GM21447 (cell line): Measurements from ENCODE around the gene RRP15.
A peak's percentile ranks its signal among the peaks of the same experiment; 100 is the strongest.
"Not testable (repeated sequence)": the region's sequence is repeated elsewhere in the genome, so short reads cannot be mapped to it uniquely, and the experiment has no call there.

Experiments used
- ATAC-seq: cut with Tn5 transposase; IDR thresholded peaks from one replicate; pipeline ENCODE4 v1.9.1; 2021; ENCODE audit not compliant: unreplicated experiment

The RRP15 gene

DNA sequence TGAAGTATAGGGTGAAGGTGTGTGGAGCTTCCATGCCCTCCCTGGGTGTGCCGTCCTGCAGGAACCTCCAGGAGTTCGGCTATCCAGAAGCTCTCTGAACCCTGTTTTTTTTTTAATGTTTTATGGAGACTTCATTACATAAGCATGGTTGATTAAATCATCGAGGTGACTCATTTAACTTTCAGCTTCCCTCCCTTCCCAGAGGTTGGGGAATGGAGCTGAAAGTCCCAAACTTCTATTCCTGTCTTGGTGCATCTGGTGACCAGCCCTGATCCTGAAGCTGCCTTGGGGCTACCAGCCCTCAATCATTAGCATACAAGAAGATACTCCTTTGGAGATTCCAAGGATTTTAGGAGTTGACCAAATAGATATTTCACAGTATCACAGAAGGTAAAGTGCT, 9.5 kb downstream of the RRP15 start:
- no peak for ATAC-seq

DNA sequence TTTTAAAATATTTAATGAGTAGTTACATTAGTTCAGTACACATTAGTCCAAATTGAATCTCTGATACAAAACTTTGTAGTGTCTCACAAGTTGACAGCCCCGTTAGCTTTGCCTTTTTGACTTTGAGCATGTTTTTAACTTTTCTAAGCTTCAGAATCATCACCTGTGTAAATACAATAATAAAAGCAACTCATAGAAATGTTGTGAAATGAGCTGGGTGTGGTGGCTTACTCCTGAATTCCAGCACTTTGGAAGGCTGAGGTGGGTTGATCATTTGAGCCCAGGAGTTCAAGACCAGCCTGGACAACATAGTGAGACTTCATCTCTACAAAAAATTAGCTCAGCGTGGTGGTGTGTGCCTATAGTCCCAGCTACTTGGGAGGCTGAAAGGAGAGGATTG, 11.1 kb downstream of the RRP15 start:
- ATAC-seq, result no peak

DNA sequence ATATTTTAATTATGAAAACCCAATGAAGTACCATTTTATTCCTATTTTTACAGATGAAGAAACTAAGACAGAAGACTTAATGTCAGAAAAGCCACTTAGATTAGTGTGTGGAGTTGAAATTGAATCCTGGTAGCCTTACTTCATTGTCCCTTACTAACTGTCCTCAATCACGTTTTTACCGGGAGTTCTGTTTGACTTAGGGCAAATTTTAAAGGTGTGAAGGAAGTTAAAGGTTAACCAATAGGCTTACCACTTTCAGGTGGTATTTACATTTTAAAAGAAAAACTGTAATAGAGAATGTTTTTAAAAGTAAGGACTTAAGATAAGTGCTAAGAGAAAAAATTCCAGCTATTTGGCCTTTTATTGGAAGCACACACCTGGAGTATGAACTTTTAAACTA, 12.4 kb downstream of the RRP15 start:
- ATAC-seq, result no peak

DNA sequence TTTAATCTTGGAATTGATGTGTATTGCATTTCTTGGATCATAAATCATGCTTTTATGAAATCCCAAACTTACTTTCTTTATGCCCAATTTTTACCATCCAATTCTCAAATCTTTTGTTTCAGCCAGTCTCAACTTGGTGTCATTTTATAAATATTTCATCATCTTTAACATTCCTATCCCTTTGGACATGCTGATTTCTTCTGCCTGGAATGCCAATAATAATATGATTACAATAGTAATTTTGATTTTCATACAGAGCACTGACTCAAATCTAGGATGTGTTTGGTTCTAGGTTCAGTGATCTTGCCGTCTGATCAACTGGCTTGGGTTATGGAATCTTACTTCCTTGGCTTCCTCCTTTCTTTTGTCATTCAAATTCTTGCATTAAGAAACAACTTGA, 12.8 kb downstream of the RRP15 start:
- no peak for ATAC-seq

DNA sequence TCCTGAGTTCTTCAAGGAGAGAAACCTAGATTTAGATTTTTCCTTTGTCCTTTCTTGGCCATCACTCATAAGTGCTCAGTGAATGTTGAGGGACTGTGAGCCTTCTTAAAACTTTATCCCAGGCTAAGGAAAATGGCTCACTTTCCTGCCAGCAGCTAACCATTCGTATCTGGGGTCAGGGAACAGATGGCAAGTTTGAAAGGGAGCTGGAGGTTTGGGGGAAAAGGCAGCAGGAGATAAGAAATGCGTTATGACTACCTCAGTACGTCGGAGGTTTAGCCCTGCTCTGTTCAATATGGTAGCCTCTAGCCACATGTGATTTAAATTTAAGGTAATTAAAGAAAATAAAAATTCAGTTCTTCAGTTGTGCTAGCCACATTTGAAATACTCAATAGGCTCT, 13.3 kb downstream of the RRP15 start:
- no peak for ATAC-seq

DNA sequence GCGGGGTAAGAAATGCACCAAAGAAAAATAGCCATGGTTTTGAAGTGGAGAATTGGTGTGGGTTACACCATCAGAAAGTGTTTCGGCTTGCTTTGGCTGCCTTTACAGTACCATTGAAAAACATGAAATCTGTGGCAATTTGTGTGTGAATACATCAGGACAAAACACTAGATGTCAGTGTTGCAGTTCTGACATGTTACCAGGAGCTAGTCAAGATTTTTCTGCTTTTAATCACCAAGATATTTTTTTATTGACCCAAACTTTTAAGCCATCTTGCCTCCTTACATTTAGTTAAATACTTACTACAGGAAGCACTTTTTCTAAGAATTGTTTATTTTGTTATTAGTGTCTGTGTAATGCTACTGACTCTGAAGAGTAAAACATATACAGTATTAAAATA, 14.3 kb downstream of the RRP15 start:
- ATAC-seq, result no peak

DNA sequence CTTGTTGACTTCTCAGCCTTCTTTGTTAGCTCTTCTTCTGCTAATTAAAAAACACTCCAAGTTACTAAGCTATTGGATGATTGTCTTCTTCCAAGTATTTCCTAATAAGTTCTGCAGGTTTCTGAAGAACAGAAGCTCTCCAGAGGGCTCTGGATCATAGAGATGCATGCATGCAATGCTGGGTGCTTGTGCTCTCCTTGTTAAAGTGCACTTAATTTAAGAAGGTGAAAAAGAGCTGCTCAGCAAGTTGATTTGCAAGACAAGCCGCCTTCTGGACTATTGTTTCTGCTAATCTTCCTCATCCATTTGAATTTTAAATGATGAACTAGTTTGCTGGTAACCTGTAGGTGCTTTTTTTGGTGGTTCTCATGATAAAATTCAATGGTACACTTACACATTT, 16.1 kb downstream of the RRP15 start:
- ATAC-seq, result no peak

DNA sequence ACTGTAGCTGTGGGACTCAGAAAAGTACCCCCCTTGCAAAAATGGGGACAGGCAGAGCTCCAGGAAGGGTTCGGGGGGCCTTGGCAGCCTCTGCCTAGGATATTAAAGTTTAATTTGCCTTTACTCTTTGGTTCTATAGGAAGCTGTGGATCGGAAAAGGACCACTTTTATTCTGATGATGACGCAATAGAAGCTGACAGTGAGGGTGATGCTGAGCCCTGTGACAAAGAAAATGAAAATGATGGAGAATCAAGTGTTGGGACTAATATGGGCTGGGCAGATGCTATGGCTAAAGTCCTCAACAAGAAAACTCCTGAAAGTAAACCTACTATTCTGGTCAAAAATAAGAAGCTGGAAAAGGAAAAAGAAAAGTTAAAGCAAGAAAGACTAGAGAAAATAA, 17.1 kb downstream of the RRP15 start:
- ATAC-seq, result no peak

DNA sequence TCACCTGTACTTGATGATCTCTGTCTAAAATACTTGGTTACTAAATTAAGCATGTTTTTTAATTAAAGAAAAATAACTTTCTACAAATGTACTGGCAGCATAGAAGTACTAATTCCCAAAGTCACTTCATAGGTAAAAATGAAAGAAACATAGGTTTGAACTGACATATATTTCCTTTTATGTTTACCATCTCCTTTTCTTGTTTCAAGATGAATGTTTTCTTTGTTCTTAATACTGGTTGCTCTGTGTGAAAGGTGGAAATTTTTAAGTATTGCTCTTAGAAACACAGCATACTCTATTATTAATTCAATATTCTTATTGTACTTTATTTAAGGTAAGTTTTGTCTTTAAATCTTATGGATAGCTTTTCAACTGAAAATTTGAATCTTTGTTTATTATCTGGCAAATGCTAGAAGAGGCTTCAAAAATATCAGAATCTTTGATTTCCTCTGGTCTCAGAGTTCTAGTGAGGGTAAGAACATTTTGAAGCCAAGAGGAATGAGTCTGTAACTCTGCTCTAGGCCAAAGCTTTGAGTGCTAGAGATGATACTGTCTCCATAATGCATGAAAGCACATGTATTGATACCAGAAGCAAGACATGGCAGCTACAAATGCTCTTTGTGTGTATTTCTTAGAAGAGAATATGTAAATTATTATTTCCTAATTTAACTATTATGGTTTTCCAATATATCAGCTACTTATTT, 18.2 kb downstream of the RRP15 start:
- ATAC-seq, result no peak

DNA sequence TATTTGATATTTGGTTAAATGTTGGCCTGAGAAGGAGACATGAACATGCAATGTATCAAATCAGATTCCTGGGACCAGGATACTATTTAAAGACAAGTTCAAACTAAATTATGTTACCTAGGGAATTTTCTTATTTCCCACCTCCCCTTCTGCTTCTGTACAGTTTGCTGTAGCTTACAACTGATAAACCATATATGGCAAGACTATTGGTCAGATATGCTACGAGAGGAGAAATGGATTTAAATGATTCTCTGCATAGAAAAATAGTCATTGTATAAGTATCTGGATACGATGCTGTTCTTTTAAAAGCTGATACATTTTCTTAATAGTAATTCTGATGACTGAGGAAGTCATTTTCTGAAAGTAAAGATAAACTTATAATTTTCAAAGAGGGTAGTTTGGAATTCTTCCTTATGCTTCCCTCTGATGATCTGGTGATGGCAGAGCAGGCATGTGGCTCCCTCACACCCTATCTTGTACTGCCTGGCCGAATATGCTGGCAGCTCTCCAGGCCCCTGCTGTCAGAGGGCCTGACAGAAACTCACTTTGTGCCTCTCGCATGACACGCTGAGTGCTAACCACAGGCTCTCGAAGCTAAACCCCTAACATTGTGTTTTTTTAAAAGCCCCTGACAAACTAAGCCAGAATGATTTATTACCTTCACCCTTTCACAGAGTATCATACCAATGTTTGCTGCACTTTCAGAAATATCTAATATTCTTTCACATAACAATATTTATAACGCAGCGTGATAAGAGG, 19.4 kb downstream of the RRP15 start:
- peak; percentile 72 for ATAC-seq

DNA sequence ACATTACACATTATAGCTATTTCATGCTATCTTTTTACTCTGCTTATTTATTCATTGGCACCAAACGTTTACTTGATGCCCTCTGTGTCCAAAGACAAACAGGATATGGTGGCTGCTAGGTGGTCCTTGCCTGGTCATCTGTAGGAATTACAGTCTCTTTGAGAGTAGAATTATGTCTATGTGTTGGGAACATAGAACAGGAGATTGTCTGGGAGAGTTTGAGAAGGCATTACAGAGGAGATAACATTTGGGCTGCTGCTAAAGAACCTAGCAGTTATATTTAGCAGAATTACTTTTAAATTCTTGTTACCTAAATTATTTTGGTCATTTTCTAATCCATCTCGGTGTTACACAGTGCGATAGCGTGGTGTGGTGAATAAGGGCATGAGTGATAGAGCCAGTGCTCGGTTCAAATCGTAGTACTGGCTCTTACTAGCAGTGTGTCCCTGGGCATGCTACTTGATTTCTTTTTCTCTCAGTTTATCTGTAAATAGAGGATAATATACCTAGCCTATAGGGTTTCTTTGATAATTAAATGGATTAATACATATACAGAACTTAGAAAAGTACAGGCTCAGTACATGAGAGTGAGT, 20.5 kb downstream of the RRP15 start:
- no peak for ATAC-seq

DNA sequence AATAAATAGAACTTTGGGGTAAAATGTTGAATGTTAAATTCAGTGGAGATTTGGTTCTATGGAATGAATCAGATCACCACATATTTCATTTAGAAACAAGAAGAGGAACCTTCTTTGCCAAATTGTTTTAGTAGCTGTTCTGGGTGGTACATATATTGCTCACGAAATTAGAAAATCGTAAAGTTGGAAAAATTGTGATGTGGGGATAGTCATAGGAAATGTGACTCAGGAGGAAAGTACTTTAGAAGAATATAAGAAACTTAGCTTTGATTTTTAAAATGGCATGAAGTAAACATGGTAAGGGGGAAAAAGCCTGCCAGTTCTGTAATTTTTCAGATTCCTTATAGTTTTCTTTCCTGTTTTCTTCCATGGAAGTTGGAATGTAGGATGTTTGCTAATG, 27.4 kb downstream of the RRP15 start:
- no peak for ATAC-seq

DNA sequence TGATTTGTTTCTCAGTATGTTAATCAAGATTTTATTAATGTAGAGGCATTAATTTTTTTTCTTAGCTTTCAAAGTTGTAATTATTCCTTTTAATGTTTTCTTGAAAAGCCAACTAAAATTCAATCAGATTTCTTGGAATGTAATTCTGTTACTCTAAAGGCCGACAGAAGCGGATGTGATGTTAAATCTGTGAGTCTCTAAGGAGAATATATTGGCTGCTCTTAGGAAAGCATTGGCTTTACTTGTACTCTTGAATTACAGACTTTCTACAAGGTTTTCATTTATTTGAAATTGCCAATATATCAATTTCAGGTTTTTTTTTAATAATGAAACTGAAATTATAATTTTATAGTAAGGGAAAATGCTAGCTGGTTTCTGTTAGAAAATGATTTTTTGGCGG, 29.2 kb downstream of the RRP15 start:
- no peak for ATAC-seq

DNA sequence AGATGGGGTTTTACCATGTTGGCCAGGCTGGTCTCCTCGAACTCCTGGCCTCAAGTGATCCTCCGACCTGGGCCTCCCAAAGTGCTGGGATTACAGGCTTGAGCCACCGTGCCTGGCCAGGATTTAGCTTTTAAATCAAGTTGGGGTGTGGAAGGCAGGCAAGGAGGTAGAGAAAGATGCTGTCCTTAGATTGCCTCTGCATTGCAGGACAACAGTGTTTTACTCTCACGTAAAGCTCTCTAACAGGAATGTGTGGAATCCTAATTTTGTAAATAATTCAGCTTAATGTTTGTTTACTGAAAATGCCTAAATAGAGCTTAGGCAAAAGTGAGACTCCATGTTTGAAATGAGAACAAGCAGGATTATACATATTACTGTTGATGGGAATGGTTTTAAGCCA, 30.5 kb downstream of the RRP15 start:
- ATAC-seq, result no peak

DNA sequence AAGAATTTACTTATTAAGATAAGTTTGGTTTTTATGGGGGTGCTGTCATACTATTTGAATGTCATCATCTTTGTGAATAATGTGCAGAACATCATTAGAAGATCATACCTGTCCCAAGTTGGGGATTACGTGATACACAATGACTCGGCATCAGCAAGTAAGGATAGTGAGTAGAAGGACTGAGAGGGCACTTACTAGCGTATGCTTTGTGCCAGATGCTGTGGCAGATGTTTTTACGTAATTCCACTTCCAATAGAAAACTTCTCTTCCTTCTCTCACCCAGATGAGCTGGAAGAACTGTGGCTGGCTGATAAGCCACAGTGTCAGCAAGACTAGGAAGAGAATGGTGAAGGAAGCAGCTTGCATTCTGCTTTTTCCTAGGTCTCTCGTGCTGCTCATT, 32.0 kb downstream of the RRP15 start:
- no peak for ATAC-seq

DNA sequence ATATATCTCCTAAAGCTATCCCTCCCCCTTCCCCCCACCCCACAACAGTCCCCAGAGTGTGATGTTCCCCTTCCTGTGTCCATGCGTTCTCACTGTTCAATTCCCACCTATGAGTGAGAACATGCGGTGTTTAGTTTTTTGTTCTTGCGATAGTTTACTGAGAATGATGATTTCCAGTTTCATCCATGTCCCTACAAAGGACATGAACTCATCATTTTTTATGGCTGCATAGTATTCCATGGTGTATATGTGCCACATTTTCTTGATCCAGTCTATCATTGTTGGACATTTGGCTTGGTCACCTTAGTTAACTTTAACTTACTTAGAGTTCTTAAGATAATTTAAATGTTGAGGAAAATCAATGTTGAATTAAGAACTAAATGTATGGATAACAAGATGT, 35.1 kb downstream of the RRP15 start:
- ATAC-seq, result not testable (repeated sequence)

DNA sequence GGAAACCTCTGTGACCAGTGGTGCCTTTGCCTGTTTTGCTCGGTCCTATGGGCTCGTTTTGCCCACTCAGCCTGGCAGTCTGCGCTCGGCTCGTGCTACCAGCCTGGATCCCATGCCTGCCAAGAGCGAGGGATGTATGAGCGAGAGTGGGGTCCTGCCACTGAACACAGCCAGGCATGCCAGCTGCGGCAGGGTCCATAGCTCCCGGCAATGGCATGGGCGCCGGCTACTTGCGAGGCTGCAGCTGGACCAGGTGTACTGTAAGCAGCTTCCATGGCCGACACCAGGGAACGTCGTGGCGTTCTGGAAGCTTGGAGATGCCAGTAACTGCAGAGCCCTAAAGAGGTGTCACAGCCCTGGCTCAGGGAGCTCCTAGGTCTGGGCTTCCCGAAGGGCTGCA, 37.7 kb downstream of the RRP15 start:
- no peak for ATAC-seq

DNA sequence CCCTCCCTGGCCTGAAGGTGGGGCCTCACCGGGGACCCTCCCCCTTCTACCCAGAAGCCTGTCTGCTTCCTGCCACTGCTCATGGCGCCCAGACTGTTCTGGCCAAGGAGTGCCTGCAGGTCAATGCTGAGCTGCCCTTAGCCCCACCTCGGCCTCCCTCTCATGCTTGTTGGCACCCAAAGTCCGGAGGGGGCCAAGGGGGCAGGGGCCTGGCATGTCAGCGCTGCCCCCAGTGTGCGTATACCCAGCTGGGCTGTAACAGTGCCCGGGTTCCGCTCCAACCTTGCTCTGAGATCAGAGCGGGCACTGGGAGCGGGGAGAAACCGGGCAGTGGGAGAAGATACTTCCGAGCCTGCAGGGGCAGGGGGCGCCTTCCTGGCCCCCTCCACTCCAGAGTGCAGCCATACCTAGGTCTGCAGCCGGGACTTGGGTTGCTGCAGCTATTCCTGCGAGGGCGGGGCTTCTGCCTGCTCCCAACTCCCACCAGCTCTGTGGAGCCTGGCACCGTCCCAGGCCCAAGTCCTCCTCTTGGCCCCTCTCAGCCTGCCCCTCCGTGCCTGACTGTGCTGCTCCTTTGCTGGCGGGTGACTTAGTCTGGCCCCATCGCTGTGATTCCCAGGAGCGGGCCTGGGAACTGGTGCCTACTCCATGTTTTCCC, 38.6 kb downstream of the RRP15 start:
- no peak for ATAC-seq

DNA sequence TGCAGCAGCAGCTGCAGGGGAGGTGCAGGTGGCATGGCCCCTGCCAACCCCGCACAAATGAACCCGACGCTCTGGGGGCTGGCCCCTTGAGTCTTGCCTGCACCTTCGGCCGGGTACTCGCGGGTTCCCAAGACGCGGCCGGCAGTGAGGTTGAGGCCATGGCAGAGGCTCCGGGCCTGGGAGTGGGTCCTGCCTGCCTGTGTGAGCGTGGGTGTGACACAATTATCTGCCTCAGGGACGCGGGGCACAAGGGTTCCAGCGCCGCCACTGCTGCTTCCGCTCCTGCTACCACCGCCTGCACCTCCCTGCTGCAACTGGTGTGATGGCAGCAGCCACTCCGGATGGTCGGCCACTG, 39.1 kb downstream of the RRP15 start:
- no peak for ATAC-seq

DNA sequence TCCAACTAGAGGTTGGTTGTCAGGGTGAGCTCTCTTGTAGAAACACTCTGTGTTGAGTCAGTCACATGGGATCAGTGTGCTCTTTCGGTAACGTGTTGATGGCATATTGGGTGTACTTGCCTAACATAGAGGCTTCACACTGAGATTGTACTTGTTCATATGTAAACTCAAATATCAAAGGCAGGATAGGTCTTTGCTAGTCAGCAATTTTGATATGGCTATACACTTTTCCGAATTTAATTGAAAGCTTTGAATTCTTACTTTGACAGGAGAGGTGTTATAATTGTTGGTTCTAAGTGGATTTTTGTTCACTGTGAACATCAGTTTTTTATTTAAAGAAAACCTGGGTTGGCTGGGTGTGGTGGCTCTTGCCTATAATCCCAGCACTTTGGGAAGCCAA, 43.7 kb downstream of the RRP15 start:
- ATAC-seq, result no peak

DNA sequence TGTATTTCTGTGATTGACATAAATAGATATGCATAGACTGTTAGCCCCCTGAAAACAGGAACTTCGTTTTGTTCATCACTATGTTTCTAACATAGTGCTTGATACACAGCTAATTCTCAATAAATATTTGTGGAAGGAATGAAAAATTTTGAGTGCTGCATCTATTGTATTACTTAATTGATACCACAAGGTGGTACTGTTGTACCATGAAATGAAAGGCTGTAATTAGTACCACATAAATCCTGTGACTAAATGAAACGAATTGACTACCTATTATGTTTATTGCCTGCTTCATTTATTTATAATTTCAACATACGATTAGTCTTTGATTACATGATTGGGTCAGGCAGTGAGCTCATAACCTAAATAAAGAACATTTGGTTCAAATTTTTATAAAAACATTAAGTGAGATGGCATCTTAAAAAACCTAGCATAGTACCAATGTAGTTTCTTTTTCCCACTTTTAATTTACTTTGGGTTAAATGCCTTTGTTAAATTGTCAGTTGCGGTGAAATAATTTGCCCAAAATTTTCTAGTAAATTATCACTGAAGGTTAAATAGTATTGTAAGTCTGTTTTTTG, 45.0 kb downstream of the RRP15 start:
- ATAC-seq, result no peak

DNA sequence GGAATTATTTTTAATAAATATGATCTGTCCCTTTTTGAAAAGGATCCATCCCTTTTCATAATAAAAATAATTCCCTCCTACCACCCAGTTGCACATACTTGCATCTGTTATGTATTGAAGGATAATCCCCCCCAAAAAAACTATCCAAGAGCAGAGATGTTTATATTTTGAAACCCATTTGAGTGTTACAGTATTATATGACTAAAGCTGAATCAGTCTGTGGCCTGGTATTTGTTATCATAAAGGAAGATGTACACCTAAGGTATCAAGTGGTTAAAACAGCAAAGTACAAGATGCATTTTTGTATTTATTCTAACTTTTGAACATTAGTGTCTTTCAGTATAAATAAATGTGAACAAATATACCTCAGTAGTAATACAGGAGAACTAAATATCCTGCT, 47.3 kb downstream of the RRP15 start:
- no peak for ATAC-seq
